SK-N-MC (cell line): ENCODE measurements around the gene MAGEF1.

Source experiments
- DNase-seq: peaks from one replicate; pipeline ENCODE4 v3.0.0-alpha.2; 2011; ENCODE audit warnings: low read depth, low spot score
- H3K27ac ChIP-seq: fragments of 200-600 bp; sonication (generic); 2 replicates; pipeline ENCODE4 v1.5.1; 2016; ENCODE audit warnings: mixed run types
- H3K36me3 ChIP-seq: fragments of 200-600 bp; sonication (generic); 2 replicates; pipeline ENCODE4 v1.6.1; 2017; ENCODE audit warnings: antibody characterized with exemption, low read length, mixed read lengths; ENCODE audit not compliant: insufficient read depth
- H3K4me3 ChIP-seq: fragments of 200-600 bp; sonication (generic); 2 replicates; pipeline ENCODE4 v1.5.1; 2016
- H3K9ac ChIP-seq: fragments of 200-600 bp; sonication (generic); 2 replicates; pipeline ENCODE4 v1.8.0; 2017; ENCODE audit warnings: mixed run types, mixed read lengths; ENCODE audit not compliant: insufficient read length
- H3K9me3 ChIP-seq: fragments of 200-600 bp; sonication (generic); 2 replicates; pipeline ENCODE4 v1.6.1; 2017; ENCODE audit warnings: low read depth, mild to moderate bottlenecking, antibody characterized with exemption, low read length, moderate library complexity, mixed read lengths
- EZH2 ChIP-seq: fragments of 200-600 bp; sonication (generic); IDR thresholded peaks from one replicate; pipeline ENCODE4 v1.6.1; 2017; ENCODE audit warnings: antibody characterized with exemption
- FOXP2 ChIP-seq: optimal IDR thresholded peaks from 2 replicates; pipeline ENCODE3; 2011; ENCODE audit warnings: mild to moderate bottlenecking, moderate library complexity; ENCODE audit not compliant: insufficient read depth; ENCODE audit errors: extremely low read length, control extremely low read depth
- POLR2AphosphoS5 ChIP-seq: IDR thresholded peaks from 2 replicates; pipeline ENCODE4 v1.6.1; 2012; ENCODE audit warnings: mild to moderate bottlenecking, low read depth, low read length, borderline replicate concordance

Gene MAGEF1

GRCh38 chr3:184755315-184755731, 43.5 kb upstream of the MAGEF1 start:
- Histone ChIP-seq H3K4me3 (no peak overlapping the region), H3K9ac (no peak overlapping the region), H3K27ac (no peak overlapping the region), H3K9me3 (no peaks in the 10 kb centered on the region), H3K36me3 (no peaks in the 10 kb centered on the region)
- no peak for DNase-seq
- no peak for TF ChIP-seq FOXP2
- no peak for TF ChIP-seq POLR2AphosphoS5
- TF ChIP-seq EZH2, result no peak

GRCh38 chr3:184752361-184752760, 40.5 kb upstream of the MAGEF1 start:
- no peak overlapping the region for H3K27ac ChIP-seq
- H3K9ac ChIP-seq, result no peak overlapping the region
- no peak overlapping the region for H3K4me3 ChIP-seq
- no peaks in the 10 kb centered on the region for H3K36me3 ChIP-seq
- TF ChIP-seq FOXP2, result no peak
- TF ChIP-seq EZH2, result no peak
- TF ChIP-seq POLR2AphosphoS5, result no peak
- H3K9me3 ChIP-seq, result no peaks in the 10 kb centered on the region
- DNase-seq, result no peak

- no peak for TF ChIP-seq POLR2AphosphoS5
- no peak for TF ChIP-seq EZH2
- TF ChIP-seq FOXP2, result no peak
- H3K9me3 ChIP-seq, result no peaks in the 10 kb centered on the region
- H3K36me3 ChIP-seq, result no peaks in the 10 kb centered on the region
- H3K9ac ChIP-seq, result no peak overlapping the region
- no peak overlapping the region for H3K27ac ChIP-seq
- H3K4me3 ChIP-seq, result no peak overlapping the region
- DNase-seq, result no peak
Measured at GRCh38 chr3:184751204-184752040, 39.6 kb upstream of the MAGEF1 start.

- Histone ChIP-seq H3K27ac (no peak overlapping the region), H3K4me3 (no peak overlapping the region), H3K9ac (no peak overlapping the region), H3K36me3 (no peaks in the 10 kb centered on the region), H3K9me3 (no peaks in the 10 kb centered on the region)
- no peak for DNase-seq
- no peak for TF ChIP-seq POLR2AphosphoS5
- no peak for TF ChIP-seq EZH2
- no peak for TF ChIP-seq FOXP2
Measured at GRCh38 chr3:184750349-184751083, 38.7 kb upstream of the MAGEF1 start.

- H3K36me3 ChIP-seq, result no peaks in the 10 kb centered on the region
- H3K9me3 ChIP-seq, result no peaks in the 10 kb centered on the region
- no peak overlapping the region for H3K4me3 ChIP-seq
- no peak overlapping the region for H3K27ac ChIP-seq
- no peak for TF ChIP-seq FOXP2
- TF ChIP-seq EZH2, result no peak
- no peak for TF ChIP-seq POLR2AphosphoS5
- H3K9ac ChIP-seq, result no peak overlapping the region
- no peak for DNase-seq
Measured at GRCh38 chr3:184749168-184749744, 37.4 kb upstream of the MAGEF1 start.

GRCh38 chr3:184748219-184749135, 36.6 kb upstream of the MAGEF1 start:
- Histone ChIP-seq H3K27ac (no peak overlapping the region), H3K9ac (no peak overlapping the region), H3K36me3 (no peaks in the 10 kb centered on the region), H3K9me3 (no peaks in the 10 kb centered on the region), H3K4me3 (no peak overlapping the region)
- TF ChIP-seq FOXP2 (no peak), EZH2 (no peak), POLR2AphosphoS5 (no peak)
- DNase-seq, result no peak

- no peak for TF ChIP-seq POLR2AphosphoS5
- no peak for TF ChIP-seq FOXP2
- no peak for TF ChIP-seq EZH2
- Histone ChIP-seq H3K9ac (peak overlapping the region; percentile 8), H3K9me3 (no peaks in the 10 kb centered on the region), H3K27ac (no peak overlapping the region), H3K36me3 (no peaks in the 10 kb centered on the region), H3K4me3 (no peak overlapping the region)
- DNase-seq, result no peak
Measured at GRCh38 chr3:184746131-184747120, 34.6 kb upstream of the MAGEF1 start.
